Colon (tissue), 2 donors: Measurements from ENCODE around the gene OPCML.

Experiments
- FAIRE-seq: peaks from 2 replicates; lab custom pipeline; 2012; peaks lifted over from hg19 to GRCh38; lab: Jason Lieb, UNC
- donor health status: control.
- donor health status: control.

The OPCML gene

DNA sequence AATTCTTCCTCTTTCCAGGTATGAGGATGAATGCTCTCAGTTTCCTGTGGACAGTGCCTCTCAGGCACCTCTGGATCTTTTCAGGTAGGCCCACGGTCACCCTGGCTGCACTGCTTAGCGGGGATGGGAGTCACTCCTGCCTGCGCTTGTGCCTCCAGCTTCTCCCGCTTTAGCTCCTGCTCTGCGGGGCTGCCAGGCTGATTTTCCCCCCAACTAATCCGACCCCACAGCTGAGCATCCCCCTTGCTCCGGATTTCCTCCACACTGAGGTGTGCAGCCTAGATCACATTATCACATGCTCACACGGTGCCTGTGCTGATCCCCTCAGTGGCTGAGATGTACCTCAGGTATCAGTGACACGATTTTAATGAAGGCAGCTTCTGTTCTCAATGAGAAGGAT, 879.1 kb downstream of the OPCML start:
- no peak for FAIRE-seq

DNA sequence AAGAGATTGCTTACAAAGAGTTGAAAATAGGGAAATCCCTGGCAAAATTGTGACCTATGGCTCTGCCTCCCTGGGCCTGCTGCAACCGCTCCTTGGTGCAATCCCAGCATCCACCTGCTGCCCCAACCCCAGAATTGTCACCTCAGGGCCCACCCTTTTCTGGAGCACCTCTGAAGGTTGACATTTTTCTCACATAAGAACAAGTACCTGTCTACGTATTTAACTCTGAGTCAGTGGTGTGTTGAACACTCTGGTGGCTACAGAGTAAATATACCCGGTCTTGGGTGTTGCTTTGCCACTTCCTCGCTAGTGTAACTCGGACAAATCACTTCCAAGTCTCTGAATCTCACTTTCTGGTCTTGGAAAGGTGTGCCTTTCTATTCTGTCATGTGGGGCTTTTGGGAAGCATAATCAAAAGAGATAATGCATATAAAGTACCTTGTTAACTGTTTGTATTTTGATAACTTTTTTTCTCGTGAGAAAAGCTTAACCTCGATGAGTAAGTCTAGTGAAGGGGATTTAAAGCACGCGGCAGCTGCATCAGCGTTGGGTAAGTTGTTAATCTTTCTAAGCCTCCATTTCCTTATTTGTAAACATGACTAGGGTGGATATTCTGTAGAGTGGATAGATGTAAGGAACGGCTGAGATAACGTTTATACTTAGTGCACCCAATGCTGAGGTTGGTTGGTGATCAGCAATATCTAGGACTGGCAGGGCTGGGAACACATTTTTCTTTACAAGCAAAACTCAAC, 881.2 kb downstream of the OPCML start:
- FAIRE-seq, result no peak

DNA sequence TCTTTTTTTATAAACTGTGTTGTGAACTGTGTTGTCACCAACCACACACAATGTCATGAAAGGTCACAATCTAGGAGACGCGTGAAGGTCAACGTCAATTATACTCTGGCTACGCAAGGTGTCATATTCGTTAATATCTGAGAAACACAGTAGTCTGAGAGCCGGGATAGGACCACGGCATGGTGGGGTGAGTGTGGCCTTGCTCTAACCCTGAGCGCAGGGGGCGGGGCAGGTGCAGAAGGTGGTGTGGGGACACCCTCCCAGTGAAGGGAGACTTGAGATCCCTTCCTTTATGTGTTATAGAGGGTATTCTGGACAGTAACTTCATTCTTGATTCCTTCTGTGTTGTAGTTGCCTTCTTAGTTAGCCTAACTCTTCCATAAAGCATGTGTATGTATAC, 883.0 kb downstream of the OPCML start:
- no peak for FAIRE-seq

DNA sequence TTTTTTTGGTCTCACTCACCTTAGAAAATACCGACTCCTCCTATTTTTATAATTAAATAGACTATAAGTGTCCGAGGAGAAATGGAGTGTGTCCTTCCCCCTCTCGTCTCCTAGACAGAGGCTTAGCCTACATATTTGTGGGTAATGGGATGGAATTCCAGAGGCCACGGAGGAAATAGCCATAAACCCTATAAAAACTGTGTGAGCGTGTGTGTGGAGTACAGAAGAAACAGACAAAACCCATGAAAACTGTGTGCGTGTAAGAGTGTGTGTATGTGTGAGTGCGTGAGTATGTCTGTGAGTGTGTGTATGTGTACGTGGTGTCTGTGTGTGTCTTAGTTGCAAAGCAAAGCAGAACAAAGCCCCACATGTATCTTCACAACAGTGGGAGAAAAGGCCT, 883.5 kb downstream of the OPCML start:
- FAIRE-seq, result no peak

DNA sequence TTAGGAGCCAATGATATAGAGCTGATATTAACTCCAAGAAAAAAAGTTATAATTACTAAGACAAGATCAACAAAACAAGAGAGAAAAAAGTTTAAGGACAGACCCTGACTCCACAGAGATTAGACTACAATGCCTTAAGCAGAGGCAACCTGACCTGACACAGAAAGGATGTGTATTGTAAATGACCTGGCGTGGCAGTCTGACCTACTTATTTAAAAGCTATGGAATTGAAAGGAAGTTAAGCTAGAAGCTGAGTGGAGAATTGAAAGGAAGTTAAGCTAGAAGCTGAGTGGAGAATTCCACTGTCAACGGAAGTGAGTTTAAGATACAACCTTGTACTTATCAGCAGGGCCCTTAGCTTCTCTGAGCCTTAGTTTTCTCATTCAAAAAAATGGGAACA, 885.4 kb downstream of the OPCML start:
- FAIRE-seq, result no peak

DNA sequence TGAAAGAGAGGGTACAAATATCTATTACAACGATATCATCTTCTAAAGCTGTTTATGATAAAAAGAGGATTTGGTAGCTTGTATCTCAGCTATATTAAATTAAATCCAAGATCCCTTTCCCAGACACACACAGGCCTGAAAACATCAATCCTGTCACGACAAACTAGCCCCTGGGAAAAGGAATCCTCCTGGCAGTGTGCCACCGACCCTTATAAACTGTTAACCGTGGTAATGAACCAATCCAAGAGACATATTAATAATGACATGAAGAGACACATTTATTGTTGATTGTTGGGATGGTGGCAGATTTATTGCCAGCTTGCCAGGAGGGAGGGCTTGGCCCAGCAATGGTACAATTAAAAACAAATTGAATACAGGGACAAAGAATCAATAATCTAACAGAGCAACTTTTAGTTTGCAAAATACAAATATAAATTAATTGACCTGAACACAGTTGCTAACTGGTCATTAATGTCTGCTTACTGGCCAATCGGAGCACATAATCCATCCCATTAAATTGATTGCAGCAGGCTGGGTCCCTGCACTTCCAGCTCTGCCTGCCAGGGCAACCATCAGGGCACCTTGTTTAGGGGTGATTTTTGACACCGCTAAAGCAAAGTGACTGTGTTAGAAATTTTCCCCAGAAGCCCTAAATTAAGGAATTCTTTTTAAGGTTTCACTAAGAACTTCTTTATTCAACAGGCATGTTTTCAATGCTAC, 887.6 kb downstream of the OPCML start:
- FAIRE-seq, result no peak

DNA sequence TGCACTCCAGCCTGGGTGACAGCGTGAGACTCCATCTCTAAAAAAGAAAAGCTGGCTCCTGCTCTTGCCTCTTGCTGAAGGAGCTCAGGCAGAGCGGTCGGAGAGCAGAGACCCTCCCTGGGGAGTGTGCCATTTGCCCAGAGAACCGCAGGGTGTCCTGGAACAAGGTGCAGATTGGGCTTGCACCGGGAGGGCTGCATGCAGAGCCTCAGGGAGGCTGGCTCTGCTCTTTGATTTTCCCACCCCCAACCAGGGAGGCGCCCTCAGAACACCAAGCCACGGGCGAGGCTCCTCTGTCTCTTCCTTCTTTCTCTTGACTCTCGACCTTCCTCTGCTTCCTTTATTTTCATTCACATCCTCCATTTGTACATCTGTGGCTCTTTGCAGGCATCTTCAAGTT, 889.1 kb downstream of the OPCML start:
- no peak for FAIRE-seq

DNA sequence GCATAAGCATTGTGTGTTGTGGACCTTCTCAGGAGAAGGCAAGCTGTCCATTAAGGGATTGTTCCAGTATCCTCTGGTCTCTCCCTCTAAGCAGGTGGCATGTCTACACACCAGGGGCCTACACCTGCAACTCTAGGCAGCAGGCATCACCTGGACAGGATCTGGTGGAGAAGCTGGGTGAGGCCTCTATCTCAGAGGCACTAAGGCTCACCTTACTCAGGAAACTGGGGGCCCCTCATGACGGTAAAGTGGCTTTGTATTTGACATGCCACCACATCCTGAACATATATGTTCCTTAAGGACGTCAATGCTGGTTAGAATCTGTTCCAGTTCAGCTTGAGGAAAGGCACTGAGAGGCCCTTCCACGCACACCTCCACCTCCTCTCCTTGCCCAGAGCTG, 891.3 kb downstream of the OPCML start:
- FAIRE-seq, result no peak

DNA sequence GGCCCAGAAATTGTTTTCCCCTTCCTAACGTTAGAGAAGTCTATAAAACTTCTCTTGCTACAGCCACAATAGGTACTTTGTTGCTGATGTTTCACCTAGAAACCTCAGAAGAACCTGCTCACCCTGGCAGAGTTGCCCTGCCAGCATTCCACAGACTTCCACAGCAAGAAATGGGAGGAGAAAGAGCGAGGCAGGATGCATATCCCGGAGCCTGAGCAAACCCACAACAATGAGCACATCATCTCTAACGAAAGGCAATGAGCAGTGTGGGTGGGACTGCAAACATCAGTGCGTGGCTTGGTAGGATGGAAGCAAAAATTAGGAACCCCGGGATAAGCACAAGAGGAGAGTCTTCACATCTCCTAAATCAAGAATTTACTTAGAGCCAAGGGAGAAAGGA, 892.3 kb downstream of the OPCML start:
- no peak for FAIRE-seq

DNA sequence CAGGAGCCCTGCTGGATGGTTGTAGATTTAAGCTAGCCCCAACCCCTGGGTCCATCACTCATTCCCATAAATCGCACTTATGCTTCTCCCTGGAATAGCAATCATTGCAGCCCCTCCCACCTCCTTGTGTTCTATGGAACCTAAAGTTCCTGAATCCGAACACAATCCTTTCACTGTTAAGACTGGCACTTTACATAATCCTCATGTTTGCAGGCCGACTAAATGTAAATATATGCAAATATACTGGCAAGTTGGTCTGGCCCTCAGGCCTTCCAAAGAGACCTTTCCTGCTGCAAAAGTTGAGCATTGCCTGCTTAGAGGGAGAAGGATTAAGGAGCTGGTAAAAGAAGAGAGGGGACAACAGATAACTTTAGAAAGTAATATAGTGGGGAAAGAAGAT, 892.9 kb downstream of the OPCML start:
- no peak for FAIRE-seq

DNA sequence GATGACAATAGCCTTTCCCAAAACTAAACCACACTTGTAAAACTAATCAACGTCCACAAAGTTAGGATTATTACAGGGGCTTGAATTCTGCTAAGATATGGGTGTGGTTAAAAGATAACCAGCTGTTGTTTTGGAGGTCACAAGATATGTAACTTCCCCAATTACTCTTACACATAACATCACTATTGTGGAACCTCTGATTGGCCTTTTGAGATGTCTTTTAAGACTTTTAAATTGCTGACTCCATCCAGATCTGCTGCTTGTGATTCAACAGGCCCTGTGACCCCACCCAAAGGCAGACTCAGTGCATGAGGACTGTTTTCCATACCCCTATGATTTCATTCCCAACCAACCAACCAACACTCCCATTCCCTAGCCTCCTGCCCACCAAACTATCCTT, 893.9 kb downstream of the OPCML start:
- FAIRE-seq, result no peak

DNA sequence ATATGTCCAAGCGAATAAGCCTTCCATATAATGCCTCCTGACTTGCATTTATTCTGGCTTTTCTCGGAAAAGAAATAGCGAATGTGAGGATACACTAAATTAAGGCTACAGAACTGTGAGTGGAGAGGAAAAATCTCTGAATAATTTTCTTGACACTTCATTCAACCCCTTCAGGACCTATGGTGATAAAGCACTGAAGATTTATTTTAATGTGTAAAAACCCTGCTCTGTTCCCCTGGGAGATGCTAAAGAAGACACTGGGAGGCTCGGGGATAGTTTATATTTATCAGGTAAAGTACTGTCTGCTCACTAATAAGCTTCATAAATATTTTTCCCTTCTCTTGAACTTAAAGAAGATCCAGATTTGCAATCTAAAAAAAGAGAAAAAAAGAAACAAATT, 895.8 kb downstream of the OPCML start:
- FAIRE-seq, result no peak

DNA sequence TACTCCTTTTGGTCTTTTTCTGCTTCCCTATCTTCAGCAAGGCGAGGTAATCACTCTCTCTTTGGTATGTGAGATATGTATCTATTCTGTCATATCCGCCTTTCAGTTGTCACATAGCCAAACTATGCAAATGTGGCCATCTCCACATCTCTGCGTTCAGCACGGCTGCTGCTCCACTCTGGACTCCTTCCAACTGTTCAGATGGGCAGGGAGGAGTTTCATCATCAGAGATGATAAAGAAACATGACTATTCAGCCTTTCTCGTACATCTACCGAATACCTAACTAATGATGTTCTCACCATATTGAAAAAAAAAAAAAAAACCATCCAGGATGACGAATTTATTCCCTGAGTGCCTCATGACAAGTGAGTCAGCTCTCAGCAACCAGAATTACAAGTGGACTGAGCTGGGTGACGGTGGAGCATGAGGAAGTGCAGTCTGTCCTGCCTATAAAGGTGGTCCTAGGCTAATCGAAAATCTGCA, 899.6 kb downstream of the OPCML start:
- no peak for FAIRE-seq

DNA sequence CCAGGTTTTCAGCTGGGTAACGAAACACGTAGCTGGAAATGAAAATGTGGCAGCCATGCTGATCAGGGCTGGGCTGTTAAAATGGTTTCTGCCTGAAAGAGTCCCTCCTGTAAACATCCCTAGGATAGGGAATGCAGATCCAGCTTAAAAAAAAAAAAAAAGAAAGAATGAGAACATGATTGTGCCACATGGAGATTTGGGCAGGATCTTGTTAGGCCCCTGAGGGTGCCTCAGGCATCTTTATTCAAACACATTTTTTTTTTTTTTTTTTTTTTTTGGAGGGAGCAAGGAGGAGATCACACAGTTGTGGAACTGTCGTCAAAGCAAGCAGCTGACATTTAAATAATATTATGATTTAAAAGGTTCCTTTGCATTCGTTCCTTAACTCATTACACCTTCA, 900.3 kb downstream of the OPCML start:
- FAIRE-seq, result no peak

DNA sequence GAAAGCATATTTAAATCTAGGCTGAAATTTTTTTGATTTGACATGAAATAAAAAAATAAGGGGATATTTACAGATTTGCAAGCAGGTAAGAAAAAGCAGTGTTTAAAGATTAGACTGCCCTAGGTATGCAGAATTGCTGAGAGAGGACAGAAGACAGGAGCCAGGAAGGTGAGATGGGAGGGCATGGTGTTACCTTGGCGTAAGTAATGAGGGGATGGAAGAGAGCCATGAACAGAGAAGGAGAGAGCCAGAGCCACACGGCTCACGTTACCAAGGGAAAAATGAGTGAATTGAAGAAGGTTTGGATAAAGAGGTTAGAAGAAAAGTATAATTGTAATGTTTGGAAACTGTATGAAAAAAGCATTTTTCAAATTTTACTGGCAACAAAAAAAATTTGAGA, 904.3 kb downstream of the OPCML start:
- FAIRE-seq, result no peak

DNA sequence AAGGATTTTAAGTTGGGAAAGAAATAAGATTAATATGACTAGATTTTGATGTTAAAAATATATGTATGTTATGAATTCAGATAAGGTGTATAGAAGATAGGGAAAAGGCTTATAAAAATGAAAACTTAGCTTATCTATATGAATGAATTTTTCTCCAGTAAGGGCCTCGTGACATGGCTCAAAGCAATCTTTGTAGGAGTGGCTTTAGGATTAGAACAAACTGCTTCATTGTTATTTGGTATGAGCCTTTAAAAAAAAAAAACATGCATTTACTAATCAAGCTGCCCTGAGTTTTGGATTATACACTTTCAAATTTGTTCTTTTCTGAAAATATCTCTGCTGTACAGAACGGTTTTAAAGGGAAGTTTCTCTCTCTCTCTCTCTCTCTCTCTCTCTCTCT, 905.9 kb downstream of the OPCML start:
- no peak for FAIRE-seq

DNA sequence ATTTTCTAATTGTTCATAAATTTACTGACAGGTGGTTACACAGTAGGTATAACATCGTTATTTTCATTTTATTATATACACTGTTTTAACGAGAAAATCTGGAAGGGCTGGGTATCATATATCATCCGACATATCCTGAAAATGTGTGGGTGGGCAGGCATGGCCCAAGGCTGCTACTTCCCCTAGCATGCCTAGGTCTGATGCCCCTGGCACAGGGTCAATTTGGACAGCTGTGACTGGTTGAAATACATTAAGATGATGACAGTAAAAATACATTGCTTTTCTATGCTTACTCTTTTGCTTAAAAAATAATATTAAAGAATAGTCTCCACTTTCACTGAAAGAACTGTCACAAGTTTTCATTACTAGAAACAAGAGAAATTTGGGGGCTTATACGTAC, 908.8 kb downstream of the OPCML start:
- FAIRE-seq, result no peak

DNA sequence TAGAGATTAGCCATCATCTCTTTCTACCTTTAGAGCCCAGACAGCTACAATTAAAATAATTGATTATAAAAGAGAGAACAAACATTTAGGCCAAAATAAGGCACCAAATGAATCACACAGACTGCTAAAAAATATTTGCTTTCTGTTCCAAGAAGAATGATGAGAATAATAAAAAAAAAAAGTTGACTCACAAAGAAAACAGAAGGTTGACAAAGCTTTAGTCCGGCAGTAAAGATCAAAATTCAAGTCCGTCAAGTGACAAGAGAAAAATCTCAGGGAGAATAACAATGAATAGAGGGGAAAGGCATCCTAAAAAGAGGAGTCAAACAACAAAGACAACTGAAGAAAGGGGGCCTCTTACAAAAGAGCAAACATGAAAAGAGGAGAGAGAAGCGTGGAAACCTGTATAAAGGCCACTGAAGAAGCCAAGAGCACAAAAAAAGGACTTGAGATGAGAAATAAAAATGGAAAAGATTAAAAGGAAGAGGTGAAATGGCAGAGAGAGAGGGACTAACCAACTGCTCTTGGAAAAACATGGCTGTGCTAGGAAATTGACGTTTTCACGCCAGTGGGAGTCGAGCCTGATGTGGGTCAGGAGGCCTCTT, 910.2 kb downstream of the OPCML start:
- no peak for FAIRE-seq

DNA sequence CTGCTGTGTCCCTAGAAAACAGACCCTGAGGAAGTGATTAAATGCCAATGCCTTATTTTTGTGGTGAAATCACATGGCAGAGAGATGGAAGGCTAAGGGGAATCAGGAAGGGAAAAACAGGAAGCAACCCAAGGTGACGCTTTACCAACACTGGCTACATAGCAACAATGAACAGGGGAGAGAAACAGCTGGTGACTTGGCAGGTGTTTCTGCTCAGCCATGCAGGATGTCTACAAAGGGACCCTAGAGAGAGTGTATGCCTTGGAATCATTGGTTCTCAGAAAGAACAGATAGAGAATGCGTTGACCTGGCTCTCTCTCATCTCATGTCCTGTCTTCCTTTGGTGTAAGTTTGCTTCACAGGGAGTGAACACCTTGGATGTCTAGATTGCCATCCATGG, 911.9 kb downstream of the OPCML start:
- no peak for FAIRE-seq

DNA sequence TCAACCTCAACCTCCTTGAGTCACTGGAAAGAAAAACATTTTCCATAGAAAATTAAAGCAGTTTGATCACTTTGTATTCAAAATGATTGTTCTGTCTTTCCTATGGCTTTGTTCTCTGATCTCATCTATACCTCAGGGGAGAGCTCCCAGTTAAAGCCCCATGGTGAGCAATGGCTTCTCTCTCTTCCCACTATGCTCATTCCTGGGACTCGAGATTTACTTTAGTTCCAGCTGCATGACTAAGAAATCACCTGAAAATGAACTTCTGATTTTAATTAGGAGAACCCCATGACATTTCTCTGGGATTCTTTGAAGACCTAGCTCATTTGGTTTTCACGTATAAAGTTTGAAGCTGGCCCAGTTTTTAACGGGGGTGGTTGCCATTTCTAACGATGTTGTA, 921.5 kb downstream of the OPCML start:
- FAIRE-seq, result no peak

DNA sequence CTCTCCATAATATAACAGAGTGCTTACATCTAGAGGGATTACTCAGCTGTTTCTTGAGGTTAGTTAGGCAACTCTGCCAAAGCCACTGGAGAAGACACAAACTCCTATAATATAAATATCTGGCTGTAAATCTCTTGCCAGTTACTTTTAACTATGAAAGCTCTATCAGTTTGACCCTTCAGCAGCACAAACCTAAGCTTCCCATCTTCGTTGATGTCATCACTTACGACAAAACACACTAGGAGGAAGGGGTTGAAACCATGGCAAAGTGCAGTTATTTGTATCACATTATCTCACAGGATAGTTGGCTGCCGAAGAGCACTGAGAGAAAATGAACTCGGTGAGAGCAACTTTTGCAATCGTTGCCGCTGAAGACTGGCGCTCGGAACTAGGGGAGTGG, 922.1 kb downstream of the OPCML start:
- FAIRE-seq, result no peak

DNA sequence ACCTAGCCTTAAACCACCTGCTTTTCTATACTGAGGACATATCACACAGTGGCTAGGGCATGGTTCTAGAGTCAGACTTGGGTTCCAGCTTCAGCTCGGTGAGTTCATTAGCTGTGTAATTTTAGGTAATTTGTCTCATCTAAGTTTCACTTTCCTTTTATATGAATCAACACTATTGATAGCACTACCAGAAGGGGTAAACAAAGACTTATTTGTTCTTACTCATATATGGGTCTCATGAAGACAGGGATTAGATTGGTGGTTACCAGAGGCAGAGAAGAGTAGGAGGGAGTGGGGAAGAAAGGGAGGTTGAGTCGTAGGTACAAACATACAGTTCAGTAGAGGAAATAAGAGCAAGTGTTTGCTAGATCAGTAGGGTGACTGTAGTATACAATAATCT, 924.7 kb downstream of the OPCML start:
- no peak for FAIRE-seq

DNA sequence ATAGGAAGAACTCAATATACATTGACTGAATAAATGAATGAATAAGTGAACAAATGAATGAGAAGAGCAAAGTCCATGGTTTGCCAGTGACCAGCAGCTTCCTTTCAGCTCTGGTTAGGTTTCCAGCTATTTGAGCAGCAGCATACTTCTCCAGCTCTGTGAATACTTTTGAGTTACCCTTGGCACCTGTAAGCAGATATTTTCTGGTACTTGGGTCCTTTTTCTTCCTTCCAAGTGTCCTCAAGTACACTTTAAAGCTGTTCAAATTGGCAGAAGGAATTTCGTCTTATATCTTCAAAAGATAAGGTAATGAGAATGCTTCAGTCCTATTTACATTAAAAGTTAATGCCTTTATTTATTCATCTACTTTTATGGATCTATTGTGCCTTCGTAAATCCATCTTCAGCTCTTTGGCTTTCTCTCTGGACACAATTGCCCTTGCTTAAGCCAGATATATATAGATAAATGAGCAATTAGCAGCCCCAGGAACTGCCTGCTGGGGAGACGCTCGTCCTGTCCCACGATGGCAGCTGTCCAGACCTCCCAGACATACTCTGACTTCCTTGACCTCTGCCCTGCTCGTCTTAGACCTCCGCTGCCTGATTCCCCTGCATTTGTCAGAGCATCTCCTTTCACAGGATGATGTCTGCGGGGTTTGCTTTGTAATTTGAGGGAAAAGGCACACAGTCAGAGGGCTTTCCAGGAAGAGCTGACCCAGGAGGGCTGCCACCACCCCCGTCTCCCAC, 926.3 kb downstream of the OPCML start:
- FAIRE-seq, result no peak
